Thoracic aorta (tissue), 2 donors: ENCODE results near the gene PHLDA2. TPM values are rescaled to one million over a fixed set of nuclear protein-coding genes. Genes with fewer than 3 reads are reported as not detected.
"Not testable (repeated sequence)": the region's sequence is repeated elsewhere in the genome, so short reads cannot be mapped to it uniquely, and the experiment has no call there.

Source experiments
- ATAC-seq: fragments of 150-250 bp; one replicate; pipeline ENCODE4 v1.8.0; 2017; ENCODE audit warnings: low read depth; ENCODE audit not compliant: insufficient number of reproducible peaks, low FRiP score
- DNase-seq: peaks from one replicate; pipeline ENCODE4 v3.0.0-alpha.2; 2020; ENCODE audit warnings: low spot score
- H3K27ac ChIP-seq, 2 donors: fragments of 200-600 bp; sonication (generic); 1 replicate in 1 of 2; 2 replicates in 1 of 2; pipeline ENCODE4 v1.5.1; 2016; ENCODE audit warnings: mild to moderate bottlenecking in 2 of 2, moderate library complexity in 2 of 2
- H3K27me3 ChIP-seq: fragments of 200-600 bp; sonication (generic); replicated peaks from 2 replicates; pipeline ENCODE4 v1.6.0; 2016; ENCODE audit warnings: mild to moderate bottlenecking; ENCODE audit not compliant: insufficient read depth
- H3K36me3 ChIP-seq: fragments of 200-600 bp; sonication (generic); one replicate; pipeline ENCODE4 v1.5.1; 2016
- H3K4me1 ChIP-seq, 2 donors: fragments of 200-600 bp; sonication (generic); 1 replicate in 1 of 2; 2 replicates in 1 of 2; pipeline versions ENCODE4 v1.5.1 to v1.6.0; 2016; ENCODE audit warnings: low read depth in 2 of 2, mild to moderate bottlenecking in 1 of 2; ENCODE audit not compliant: control insufficient read depth in 1 of 2
- H3K4me3 ChIP-seq: fragments of 200-600 bp; sonication (generic); 2 replicates; pipeline ENCODE4 v1.5.1; 2016; ENCODE audit warnings: mild to moderate bottlenecking
- H3K9me3 ChIP-seq: fragments of 200-600 bp; sonication (generic); 2 replicates; pipeline ENCODE4 v1.5.1; 2016
- total RNA-seq, 2 donors: library from RNA; depleted of rRNA; stranded (reverse); fragments of >200 nt; gene quantifications; one replicate each; pipeline versions ENCODE4 v1.1.0 to v1.2.3, GENCODE V29; 2016
- TF ChIP-seq, protein P1 (sequence below): fragments of 200-600 bp; sonication (generic); IDR thresholded peaks from one replicate; pipeline ENCODE4 v1.5.1; 2019; ENCODE audit warnings: antibody characterized with exemption

PHLDA2 gene
- total RNA-seq, 2 donors from 2014 or later: 14.4 to 21.3 TPM

DNA sequence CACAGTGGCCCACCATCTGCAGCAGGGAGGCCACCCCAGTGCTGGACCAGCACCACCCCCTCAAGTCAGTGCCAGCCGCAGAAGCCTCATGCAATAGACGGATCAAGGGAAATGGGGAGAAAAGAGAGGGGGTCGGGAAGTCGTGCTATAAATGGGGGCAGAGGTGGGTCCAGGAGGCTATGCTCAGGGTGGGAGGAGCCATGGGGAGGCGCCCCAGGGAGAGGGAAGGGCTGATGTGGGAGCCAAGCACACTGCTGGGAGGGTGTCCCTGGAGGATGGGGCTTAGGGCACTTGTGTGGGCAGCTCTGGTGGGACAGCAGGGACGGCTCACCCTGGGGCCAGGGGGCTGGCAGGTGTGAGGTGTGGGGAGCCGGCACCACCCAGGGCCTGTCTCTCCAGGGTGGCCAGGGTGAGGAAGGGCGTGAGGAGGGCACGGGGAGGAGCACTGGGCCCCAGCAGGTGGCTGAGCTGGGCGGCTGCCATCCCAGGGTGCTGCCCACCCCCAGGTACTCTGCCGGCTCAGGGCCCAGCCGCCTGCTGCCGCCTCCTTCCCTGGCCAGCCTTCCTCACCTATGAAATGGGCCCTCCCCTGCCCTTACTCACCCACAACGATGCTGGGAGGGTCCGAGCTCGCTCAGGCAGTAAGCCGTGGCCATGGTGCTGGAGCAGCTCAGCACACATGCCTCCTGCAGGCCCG lies 18.0 kb downstream of the PHLDA2 start:
- no peak overlapping the region for H3K4me3 ChIP-seq
- H3K4me1 ChIP-seq: peaks cover 0 to 8% of the 10 kb centered on the region in 2 donors
- ATAC-seq: no peak
- no peak overlapping the region for H3K27ac ChIP-seq
- TF ChIP-seq, protein P1, sequence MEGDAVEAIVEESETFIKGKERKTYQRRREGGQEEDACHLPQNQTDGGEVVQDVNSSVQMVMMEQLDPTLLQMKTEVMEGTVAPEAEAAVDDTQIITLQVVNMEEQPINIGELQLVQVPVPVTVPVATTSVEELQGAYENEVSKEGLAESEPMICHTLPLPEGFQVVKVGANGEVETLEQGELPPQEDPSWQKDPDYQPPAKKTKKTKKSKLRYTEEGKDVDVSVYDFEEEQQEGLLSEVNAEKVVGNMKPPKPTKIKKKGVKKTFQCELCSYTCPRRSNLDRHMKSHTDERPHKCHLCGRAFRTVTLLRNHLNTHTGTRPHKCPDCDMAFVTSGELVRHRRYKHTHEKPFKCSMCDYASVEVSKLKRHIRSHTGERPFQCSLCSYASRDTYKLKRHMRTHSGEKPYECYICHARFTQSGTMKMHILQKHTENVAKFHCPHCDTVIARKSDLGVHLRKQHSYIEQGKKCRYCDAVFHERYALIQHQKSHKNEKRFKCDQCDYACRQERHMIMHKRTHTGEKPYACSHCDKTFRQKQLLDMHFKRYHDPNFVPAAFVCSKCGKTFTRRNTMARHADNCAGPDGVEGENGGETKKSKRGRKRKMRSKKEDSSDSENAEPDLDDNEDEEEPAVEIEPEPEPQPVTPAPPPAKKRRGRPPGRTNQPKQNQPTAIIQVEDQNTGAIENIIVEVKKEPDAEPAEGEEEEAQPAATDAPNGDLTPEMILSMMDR: no peak
- H3K36me3 ChIP-seq: no peaks in the 10 kb centered on the region
- DNase-seq: no peak
- no peaks in the 10 kb centered on the region for H3K27me3 ChIP-seq
- H3K9me3 ChIP-seq: no peaks in the 10 kb centered on the region

DNA sequence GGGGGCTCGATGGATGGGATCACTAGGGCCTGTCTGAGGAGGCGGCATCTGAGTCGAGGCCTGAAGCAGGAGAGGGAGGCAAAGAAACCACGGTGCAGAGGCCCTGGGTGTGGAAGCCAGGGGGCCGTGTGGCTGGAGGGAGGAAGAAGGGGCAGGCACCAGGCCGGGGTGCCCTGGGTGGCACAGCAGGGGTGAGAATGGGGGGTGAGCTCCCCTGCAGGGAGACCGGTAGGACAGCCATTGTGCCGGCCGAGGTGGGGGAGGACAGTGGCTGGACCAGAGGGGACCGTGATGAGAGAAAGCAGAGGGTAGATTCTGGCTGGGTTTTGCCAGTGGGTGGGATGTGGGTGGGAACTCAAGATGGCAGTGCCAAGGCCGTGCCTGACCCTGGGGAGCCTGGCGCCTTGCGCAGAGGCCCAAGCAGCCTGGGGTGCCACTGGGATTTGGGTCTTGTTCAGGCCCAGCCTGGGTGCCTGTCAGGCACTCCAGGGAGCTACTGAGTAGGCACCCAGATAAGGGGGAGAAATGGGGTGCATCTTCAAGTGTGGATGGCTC lies 18.7 kb downstream of the PHLDA2 start:
- TF ChIP-seq, protein P1: no peak
- H3K4me3 ChIP-seq: no peak overlapping the region
- ATAC-seq: no peak

DNA sequence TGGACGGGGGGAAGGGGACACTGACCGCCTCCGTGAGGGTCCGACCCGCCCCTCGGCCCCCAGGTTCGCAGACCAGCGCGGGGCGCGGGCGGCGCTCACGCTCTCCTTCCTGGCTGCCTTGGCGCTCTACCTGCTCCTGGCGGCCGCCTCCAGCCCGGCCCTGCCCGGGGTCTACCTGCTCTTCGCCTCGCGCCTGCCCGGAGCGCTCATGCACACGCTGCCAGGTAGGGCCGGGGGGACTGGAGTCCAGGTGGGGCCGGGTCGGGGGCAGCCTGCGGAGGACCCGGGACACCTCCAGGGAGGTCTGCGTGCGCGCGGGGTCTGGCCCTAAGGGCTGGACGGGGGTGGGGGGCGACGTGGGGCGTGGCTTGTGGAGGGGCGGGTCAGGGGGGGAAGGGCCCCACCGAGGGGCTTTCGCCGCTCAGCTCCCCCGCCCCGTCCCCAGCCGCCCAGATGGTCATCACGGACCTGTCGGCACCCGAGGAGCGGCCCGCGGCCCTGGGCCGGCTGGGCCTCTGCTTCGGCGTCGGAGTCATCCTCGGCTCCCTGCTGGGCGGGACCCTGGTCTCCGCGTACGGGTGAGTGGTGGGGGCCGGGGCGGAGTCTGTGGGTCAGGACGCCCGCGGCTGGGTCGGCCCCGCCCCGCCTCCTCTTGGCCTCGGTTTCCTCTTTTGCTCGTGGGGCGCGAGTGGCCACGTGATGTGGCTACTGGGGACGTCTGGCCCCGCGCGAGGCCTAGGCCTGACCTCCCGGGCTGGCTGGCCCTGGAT lies 19.9 kb downstream of the PHLDA2 start:
- Histone ChIP-seq H3K27ac (no peak overlapping the region), H3K4me1 (peaks cover 0 to 3% of the 10 kb centered on the region in 2 donors), H3K36me3 (no peaks in the 10 kb centered on the region), H3K27me3 (no peaks in the 10 kb centered on the region), H3K9me3 (no peaks in the 10 kb centered on the region), H3K4me3 (no peak overlapping the region)
- TF ChIP-seq, protein P1: no peak
- ATAC-seq (no peak), DNase-seq (no peak)

More for the DNA sequence above, 18.7 kb downstream of the PHLDA2 start:
- H3K9me3 ChIP-seq: no peaks in the 10 kb centered on the region
- H3K27me3 ChIP-seq: no peaks in the 10 kb centered on the region
- H3K27ac ChIP-seq: no peak overlapping the region
- DNase-seq: no peak
- H3K36me3 ChIP-seq: no peaks in the 10 kb centered on the region
- H3K4me1 ChIP-seq: peaks cover 0 to 8% of the 10 kb centered on the region in 2 donors

DNA sequence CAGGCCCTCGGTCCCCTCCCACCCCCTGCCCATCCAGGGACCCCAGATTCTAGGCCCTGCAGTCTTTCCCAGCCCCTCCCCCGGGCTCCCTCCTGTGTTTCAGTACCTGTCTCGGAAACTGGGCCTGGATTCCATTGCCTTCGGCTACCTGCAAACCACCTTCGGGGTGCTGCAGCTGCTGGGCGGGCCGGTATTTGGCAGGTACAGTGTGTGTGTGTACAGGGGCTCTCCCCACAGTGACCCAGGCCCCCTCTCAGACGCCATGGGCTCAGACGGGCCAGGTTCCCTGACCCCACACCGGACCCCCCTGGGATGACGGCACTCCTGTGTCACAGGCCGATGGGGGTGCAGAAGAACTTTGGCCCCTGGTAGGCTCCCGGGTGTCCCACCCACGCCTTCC lies 21.1 kb downstream of the PHLDA2 start:
- TF ChIP-seq, protein P1: no peak
- Histone ChIP-seq H3K27me3 (no peaks in the 10 kb centered on the region), H3K9me3 (no peaks in the 10 kb centered on the region), H3K4me3 (no peak overlapping the region), H3K27ac (no peak overlapping the region), H3K36me3 (no peaks in the 10 kb centered on the region), H3K4me1 (peaks cover 0 to 4% of the 10 kb centered on the region in 2 donors)
- DNase-seq (no peak), ATAC-seq (no peak)

DNA sequence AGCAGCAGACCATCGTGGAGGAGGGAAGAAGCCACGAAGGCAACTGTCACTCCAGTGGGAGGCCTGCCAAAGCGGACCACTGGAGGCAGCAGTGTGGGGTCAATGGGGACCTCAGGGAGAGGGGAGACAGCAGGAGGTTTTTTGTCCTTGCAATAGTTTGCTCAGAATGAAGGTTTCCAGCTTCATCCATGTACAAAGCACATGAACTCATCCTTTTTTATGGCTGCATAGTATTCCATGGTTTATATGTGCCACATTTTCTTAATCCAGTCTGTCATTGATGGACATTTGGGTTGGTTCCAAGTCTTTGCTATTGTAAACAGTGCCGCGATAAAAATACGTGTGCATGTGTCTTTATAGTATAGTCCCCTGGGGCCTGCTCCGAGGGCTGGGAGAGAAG lies 23.9 kb downstream of the PHLDA2 start:
- not testable (repeated sequence) for H3K36me3 ChIP-seq, DNase-seq, H3K9me3 ChIP-seq, ATAC-seq, H3K4me3 ChIP-seq, H3K27me3 ChIP-seq, H3K27ac ChIP-seq
- peaks cover 3 to 18% of the 10 kb centered on the region in 2 donors for H3K4me1 ChIP-seq
